Tongue (tissue), 2 donors: ENCODE results near the gene VAPB. TPM values are rescaled to one million over a fixed set of nuclear protein-coding genes. Genes with fewer than 3 reads are reported as not detected.
"Not testable (repeated sequence)": the region's sequence is repeated elsewhere in the genome, so short reads cannot be mapped to it uniquely, and the experiment has no call there.

Experiments used
- DNase-seq: peaks from one replicate; pipeline ENCODE4 v3.0.0-alpha.2; 2015
- total RNA-seq: library from RNA; depleted of rRNA; stranded (reverse); fragments of >200 nt; gene quantifications from one replicate; pipeline ENCODE4 v1.2.3, GENCODE V29; 2014

The VAPB gene
- total RNA-seq = 37.5 TPM

DNA sequence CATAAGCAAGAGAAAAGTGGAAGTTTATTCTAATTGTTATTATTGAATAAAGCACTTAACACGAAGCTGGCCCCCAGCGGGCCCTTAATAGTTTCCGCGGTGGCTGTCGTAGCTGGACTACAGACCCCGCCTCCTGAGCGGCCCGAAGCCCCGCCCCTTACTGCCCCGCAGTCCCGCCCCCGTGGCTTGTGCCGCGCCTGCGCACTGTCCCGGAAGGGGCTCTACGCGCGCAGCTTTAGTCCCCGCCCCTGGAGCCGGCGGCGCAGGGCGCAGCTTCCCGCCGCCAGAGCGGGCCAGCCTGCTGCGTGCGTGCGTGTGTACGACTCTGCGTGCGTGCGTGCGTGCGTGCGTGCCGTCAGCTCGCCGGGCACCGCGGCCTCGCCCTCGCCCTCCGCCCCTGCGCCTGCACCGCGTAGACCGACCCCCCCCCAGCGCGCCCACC, at the start of gene VAPB:
TSS of gene VAPB (plus strand) at position 348 of the 442 bp plus-strand sequence. CDS start 231 bp downstream, outside the sequence.
- DNase-seq = peak; percentile 98

DNA sequence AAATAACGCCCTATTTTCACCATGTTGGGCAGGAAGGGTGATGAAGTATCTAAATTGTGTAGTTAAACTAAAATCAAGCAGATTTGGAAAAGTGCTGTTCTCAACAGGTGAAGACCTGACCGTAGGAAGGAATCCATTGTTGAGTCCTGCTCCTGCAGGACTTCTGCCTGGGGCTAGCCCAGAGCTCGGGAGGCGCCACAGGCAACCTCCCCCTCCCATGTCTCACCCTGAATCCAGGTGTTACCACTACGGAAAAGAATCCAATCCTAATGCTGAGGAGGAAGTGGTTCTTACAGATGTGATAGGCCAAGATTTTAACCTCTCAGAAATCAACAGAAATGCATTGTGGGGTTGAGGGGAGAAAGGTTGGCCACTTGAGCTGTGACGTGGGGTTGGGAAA, 49.3 kb upstream of the VAPB start:
- no peak for DNase-seq

- no peak for DNase-seq
These were observed 48.9 kb upstream of the VAPB start for GRCh38 chr20:58340151-58340550.

GRCh38 chr20:58340853-58341252, 48.2 kb upstream of the VAPB start:
- DNase-seq = no peak

- no peak for DNase-seq
These were observed 46.7 kb upstream of the VAPB start for GRCh38 chr20:58342104-58342945.

DNA sequence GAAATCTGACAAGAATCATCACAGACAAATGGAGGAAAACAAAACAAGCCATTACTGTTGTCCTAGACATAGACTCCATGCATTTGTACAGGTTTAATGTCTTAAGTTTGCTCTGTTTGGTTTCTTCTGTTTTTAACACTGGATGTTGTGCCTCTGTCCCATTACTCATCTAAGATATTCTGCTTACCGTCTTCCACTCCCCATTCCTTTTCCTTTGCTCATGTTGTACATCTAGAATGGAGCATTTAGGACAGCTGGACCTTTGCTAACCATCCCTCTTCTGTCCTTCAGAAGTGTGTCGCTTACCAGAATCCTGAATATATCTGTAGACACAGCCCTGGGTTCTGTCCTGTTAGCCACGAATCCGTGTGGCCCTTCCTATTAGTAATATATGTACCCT, 44.3 kb upstream of the VAPB start:
- no peak for DNase-seq

- DNase-seq = no peak
These were observed 39.5 kb upstream of the VAPB start for GRCh38 chr20:58349570-58349969.

DNA sequence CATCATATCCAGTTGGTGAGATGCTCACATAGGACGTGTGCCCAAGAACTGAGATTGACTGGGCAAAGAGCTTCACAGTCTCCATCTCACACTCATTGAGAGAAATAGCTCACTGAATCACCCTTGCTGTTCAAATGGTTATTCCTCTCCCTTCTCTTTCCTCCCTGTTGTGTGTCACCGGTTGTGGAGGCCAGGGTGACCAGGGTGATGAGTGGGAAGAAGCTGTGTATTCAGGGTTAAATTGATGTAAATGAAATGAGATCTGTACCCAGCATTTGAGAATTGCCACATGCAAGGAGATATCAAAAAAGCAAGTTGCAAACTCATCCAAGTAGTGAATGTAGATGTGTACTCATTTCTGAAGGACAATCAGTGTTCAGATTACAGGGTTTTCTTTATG, 36.6 kb upstream of the VAPB start:
- DNase-seq = no peak

- DNase-seq = peak; percentile 51
These were observed 29.6 kb upstream of the VAPB start for GRCh38 chr20:58359441-58359840.

DNA sequence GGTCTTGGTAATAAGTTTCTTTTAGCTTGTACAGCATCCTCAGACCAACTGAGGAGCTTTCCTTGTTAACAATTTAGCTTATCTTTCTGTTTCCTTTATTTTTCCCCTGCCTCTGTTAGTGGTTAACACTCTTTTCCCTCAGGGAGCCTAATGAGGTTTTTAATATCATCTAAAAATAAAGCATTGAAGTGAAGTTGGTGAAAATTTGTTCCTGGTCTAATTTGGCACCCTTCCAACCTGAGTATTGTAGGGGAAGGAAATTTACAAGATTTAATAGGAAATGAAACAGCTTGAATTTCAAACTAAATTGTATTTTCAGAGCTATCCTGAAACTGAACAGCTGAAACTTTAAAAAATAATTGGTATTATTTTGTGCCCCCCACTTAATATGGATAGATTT, 28.1 kb upstream of the VAPB start:
- DNase-seq = no peak

DNA sequence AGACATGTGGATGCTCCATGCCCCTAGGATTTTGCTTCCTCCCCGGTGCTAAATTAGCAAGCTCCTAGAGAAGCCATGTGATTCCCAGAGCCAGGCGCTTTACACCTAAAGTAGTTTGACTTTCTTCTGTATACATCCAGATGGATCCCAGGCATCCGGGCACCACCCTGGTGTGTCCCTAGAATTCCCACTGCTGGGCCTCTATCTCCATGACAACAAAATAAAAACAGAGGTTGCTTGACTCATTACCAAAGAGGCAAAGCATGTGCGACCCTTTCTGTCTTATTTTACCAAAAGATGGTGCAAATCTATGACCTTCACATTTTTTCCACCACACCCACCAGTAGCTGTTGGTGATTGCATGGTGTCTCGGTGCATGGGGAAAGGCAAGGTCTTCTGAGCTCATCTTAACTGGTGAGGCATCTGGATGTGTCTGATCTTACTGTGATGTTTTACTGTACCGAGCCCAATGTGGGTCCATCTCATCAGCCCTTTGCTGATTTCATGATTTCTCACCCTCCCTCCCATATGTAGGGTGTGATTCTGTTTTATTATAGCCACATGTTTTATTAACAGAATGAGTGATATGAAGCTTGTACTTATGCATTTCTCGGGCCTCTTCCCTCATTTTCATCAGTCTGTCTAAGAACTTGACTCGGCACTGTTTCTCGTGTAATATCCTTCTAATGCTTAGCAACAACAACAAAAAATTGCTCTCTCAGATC, 27.4 kb upstream of the VAPB start:
- DNase-seq = peak; percentile 63

DNA sequence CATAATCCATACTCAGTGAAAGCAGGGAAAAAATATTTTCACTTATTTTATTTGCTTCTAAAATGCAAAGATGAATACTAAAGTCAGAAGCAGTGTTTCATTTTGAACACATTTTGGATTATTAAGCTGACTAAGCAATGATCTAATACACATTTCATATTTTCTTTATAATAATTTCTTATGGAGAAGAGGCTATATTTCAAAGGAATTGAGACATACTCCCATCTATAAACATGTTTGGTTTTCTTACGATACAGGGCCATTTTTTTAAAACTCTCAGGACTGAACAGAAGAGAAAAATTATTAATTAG, 26.9 kb upstream of the VAPB start:
- DNase-seq = no peak

GRCh38 chr20:58362970-58363369, 26.1 kb upstream of the VAPB start:
- DNase-seq = no peak

DNA sequence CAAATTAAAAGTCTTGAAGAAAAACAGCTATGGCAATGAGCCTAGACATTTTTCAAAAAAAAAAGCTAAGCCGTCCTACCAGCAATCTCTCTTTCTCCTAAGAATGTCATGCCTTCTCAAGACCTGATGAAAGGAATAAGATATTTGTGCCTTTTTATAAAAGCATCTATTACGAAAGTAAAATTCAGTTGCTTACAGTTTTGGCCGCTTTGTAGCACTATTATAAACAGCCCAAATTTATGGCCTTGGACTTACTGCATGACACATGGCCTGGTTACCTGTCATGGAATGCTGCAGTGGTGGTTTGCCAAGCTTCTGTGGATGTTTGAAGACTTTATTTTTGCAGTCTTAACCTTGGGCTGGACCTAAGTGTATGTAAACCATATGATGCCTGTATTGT, 22.2 kb upstream of the VAPB start:
- no peak for DNase-seq

- peak; percentile 36 for DNase-seq
These were observed 16.2 kb upstream of the VAPB start for GRCh38 chr20:58372806-58373205.

DNA sequence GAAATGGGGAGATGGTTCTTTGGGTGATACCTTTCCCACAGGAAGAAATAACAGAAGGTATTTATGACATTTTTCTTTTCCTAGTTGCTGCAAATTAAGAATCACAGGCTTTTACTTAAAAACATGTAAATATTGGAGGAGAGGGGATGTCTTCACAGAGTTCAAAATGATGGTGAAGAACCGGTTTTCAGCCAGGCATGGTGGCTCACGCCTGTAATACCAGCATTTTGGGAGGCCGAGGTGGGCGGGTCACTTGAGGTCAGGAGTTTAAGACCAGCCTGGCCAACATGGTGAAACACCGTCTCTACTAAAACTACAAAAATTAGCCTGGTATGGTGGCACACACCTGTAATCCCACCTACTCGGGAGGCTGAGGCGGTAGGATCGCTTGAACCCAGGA, 15.7 kb upstream of the VAPB start:
- DNase-seq = not testable (repeated sequence)

DNA sequence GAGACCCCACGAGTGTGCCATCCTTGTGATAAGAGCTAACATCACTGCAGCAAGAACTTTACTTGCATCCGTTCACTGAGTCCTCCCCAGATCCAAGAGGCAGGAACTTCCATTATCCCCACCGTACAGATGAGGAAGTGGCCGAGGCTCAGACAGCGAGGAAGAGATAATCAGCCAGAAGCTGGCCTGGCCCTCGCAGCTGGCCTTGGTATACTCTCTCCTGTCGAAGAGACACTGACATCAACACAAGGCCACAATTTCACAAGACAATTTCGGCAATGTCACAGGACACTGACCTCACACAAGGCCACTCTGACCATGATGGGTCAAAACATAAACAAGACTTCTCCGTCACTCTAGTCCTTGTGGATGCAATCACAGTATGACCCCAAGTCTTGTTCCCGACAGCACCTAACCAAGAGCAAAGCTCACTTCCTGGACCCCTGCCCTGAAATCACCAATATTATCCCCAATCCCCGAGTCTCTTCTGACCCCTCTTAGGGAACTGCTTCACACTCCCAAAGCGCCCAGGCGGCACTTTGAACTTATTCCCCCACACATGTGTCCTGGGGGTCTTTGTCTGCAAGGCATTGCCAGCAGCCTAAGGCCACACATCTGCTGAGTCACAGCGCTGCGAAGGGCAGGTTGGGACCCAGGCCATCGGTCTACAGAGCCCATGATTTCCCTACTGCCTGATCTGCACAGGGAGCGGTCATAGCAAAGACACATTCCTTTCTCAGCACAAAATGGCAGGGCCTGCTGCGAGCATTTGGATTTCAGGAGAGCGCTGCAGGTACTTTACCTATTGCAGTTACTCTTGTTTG, 14.8 kb upstream of the VAPB start:
- no peak for DNase-seq

DNA sequence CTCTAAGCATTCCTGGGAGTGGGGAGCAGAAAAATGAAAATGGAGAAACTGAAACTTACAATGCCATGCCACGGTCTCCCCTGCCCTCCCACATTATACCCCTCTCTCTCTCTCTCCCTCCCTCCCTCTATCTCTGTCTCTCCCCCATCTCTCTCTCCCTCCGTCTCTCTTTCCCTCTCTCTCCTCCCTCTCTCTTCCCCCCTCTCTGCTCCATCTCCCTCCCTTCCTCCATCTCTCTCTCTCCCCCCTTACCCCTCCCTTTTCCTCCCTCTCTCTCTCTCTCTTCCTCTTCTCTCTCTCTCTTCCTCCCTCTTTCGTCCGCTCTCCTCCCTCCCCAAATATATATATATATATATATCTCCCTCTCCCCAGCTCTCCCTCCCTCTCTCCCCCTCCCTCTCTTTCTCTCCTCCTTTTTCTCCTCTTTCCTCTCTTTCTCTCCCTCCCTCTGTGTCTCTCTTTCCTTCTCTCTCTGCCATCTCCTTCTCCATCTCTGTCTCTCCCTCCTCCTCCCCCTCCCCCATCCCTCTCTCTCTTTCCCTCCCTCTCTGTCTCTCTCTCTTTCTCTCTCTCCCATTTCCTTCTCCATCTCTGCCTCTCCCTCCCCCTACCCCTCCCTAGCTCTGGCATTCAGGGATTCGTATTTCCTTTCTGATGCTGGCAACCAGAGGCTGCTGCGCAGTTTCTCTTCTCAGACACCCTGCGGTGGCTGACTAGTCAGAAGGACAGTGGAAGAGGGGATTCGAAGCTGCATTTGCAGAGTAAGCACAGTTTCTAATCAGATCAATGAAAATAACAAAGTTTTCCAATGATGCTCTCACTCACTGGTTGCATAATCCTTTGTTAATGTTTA, 13.9 kb upstream of the VAPB start:
- DNase-seq = peak; percentile 56

DNA sequence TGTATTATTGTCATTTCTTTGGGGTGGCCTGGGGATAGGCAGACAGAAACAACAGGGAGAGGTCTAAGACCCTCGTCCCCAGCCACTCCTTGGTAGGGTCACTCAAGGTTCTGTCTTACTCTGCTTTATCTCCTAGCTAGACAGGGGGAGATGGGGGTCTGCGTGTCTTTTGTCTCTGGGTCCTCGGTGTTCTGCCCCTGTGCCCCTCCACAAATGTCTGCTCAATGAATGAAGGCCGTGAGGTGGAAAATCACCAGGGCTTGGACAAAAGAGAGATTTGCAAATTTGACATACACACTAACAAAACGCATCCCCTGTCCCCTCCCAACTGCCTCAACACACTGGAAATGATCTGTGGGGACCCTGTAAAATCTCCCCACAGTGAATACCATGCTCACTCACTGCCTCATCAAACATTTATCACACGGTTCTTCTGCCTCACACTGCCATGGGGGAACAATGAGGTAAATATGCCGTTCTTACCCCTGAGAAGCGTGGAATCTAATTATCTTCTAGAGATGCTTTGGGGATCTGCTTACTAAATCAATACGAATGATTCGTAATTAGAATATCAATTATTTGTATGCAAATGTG, 13.2 kb upstream of the VAPB start:
- no peak for DNase-seq

DNA sequence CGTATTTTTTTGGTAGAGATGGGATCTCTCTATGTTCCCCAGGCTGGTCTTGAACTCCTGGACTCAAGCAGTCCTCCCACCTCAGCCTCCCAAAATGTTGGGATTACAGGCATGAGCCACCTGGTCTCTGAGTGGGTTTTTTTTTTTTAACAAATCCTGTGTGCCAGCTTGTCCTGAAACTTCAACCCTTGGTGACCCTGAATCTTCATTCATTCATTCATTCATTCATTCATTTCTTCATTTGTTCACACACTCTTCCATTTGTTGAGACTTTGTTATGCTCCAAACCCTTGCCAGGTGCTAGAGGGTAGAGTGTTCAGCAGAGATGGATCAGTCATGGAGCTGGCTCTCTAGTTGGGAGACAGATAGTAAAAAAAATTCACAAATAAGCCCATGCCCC, 12.0 kb upstream of the VAPB start:
- no peak for DNase-seq

GRCh38 chr20:58377766-58378401, 11.1 kb upstream of the VAPB start:
- peak; percentile 43 for DNase-seq
